NCI-H1930 (cell line): ENCODE data around the gene AZGP1.
"Not testable (repeated sequence)": the region's sequence is repeated elsewhere in the genome, so short reads cannot be mapped to it uniquely, and the experiment has no call there.

Source experiments
- DNase-seq, 2 experiments: peaks; one replicate each; lab custom pipeline; 2025; lab: John Stamatoyannopoulos, UW

Gene AZGP1

GRCh38 chr7:99975782-99976521 lies at the start of gene AZGP1:
Gene AZGP1 (minus strand): TSS chr7:99976031. CDS start chr7:99976020, 11 bp downstream.
- DNase-seq, result no peak

- DNase-seq, result no peak
These were observed 48.3 kb upstream of the AZGP1 start for GRCh38 chr7:100024020-100024619.

GRCh38 chr7:100023526-100023925 lies 47.7 kb upstream of the AZGP1 start:
- DNase-seq, result no peak

- DNase-seq, result no peak
These were observed 46.8 kb upstream of the AZGP1 start for GRCh38 chr7:100022621-100023020.

- no peak for DNase-seq
These were observed 45.5 kb upstream of the AZGP1 start for GRCh38 chr7:100021297-100021696.

GRCh38 chr7:100019908-100020307 lies 44.1 kb upstream of the AZGP1 start:
- DNase-seq, result no peak

GRCh38 chr7:100017875-100018274 lies 42.0 kb upstream of the AZGP1 start:
- DNase-seq, result no peak

- no peak for DNase-seq
These were observed 41.5 kb upstream of the AZGP1 start for GRCh38 chr7:100017300-100017699.

GRCh38 chr7:100016215-100016901 lies 40.5 kb upstream of the AZGP1 start:
- no peak for DNase-seq

- DNase-seq, result peak; percentile 91 to 97
These were observed 39.7 kb upstream of the AZGP1 start, which contains the start of gene ZKSCAN1 for GRCh38 chr7:100015232-100016214. Gene ZKSCAN1 (plus strand): TSS chr7:100015596. CDS start chr7:100023507, 7,911 bp downstream.

- no peak for DNase-seq
These were observed 37.5 kb upstream of the AZGP1 start for GRCh38 chr7:100013328-100013676.

- not testable (repeated sequence) for DNase-seq
These were observed 36.8 kb upstream of the AZGP1 start for GRCh38 chr7:100012385-100013327.

GRCh38 chr7:100011516-100011915 lies 35.7 kb upstream of the AZGP1 start:
- DNase-seq, result no peak

- no peak for DNase-seq
These were observed 35.1 kb upstream of the AZGP1 start for GRCh38 chr7:100010901-100011300.

GRCh38 chr7:100009952-100010351 lies 34.1 kb upstream of the AZGP1 start:
- not testable (repeated sequence) for DNase-seq

- no peak for DNase-seq
These were observed 32.7 kb upstream of the AZGP1 start for GRCh38 chr7:100008525-100008924.

GRCh38 chr7:100007887-100008286 lies 32.1 kb upstream of the AZGP1 start:
- DNase-seq, result no peak

- peak in 1 of 2 experiments; percentile 39 for DNase-seq
These were observed 28.2 kb upstream of the AZGP1 start for GRCh38 chr7:100003711-100004661.

- DNase-seq, result no peak
These were observed 24.4 kb upstream of the AZGP1 start for GRCh38 chr7:100000239-100000638.
